Neural cell (in vitro differentiated cells): Measurements from ENCODE around the gene CXCL14. TPM values are rescaled to one million over a fixed set of nuclear protein-coding genes. Genes with fewer than 3 reads are reported as not detected.

Experiments used
- H2AFZ ChIP-seq: fragments of 200-600, 300-800 bp; sonication (generic), shearing (Covaris generic); 2 replicates; pipeline ENCODE4 v1.6.0; 2014; ENCODE audit warnings: low read depth, mild to moderate bottlenecking, antibody characterized with exemption, low read length, moderate library complexity
- H3F3A ChIP-seq: fragments of 200-600 bp; shearing (Covaris generic); 2 replicates; pipeline ENCODE4 v1.6.1; 2016; ENCODE audit warnings: mild to moderate bottlenecking, moderate library complexity, mixed read lengths, antibody characterized with exemption, low read length; ENCODE audit not compliant: insufficient read depth, poor library complexity, severe bottlenecking
- H3K27ac ChIP-seq: fragments of 200-600, 300-800 bp; sonication (generic), shearing (Covaris generic); 2 replicates; pipeline ENCODE4 v1.5.1; 2014; ENCODE audit warnings: mild to moderate bottlenecking, low read length, moderate library complexity
- H3K27me3 ChIP-seq: fragments of 300-800, 200-600 bp; sonication (generic), shearing (Covaris generic); 2 replicates; pipeline ENCODE4 v1.6.0; 2014; ENCODE audit warnings: mild to moderate bottlenecking, low read depth, low read length, moderate library complexity; ENCODE audit not compliant: insufficient read depth
- H3K36me3 ChIP-seq: fragments of 300-800, 200-600 bp; sonication (generic), shearing (Covaris generic); 2 replicates; pipeline ENCODE4 v1.5.1; 2014; ENCODE audit warnings: mild to moderate bottlenecking, antibody characterized with exemption, low read length, moderate library complexity; ENCODE audit not compliant: insufficient read depth
- H3K4me2 ChIP-seq: fragments of 300-800, 200-600 bp; sonication (generic), shearing (Covaris generic); 2 replicates; pipeline ENCODE4 v1.6.0; 2014; ENCODE audit warnings: mild to moderate bottlenecking, low read length
- H3K4me3 ChIP-seq: fragments of 300-800, 200-600 bp; sonication (generic), shearing (Covaris generic); 2 replicates; pipeline ENCODE4 v1.5.1; 2014; ENCODE audit warnings: mild to moderate bottlenecking, low read length, moderate library complexity
- H3K79me2 ChIP-seq: fragments of 200-600 bp; shearing (Covaris generic); replicated peaks from 2 replicates; pipeline ENCODE4 v1.6.0; 2014; ENCODE audit warnings: mild to moderate bottlenecking, low read length, moderate library complexity; ENCODE audit not compliant: insufficient read depth
- H3K9ac ChIP-seq: fragments of 300-800, 200-600 bp; sonication (generic), shearing (Covaris generic); 2 replicates; pipeline ENCODE4 v1.6.1; 2016; ENCODE audit warnings: mild to moderate bottlenecking, low read length, mixed read lengths
- H3K9me2 ChIP-seq: fragments of 200-600 bp; shearing (Covaris generic); 2 replicates; pipeline ENCODE4 v1.6.1; 2016; ENCODE audit warnings: mild to moderate bottlenecking, low read length, mixed read lengths; ENCODE audit not compliant: insufficient read depth
- H3K9me3 ChIP-seq: fragments of 200-600, 300-800 bp; sonication (generic), shearing (Covaris generic); 2 replicates; pipeline ENCODE4 v1.6.1; 2016; ENCODE audit warnings: mild to moderate bottlenecking, mixed run types, low read length, moderate library complexity, mixed read lengths
- H4K20me1 ChIP-seq: fragments of 200-600 bp; shearing (Covaris generic); 2 replicates; pipeline ENCODE4 v1.6.1; 2016; ENCODE audit warnings: mild to moderate bottlenecking, mixed run types; ENCODE audit not compliant: insufficient read depth
- CTCF ChIP-seq: fragments of 450-650 bp; IDR thresholded peaks from 2 replicates; pipeline ENCODE4 v1.5.1; 2014; ENCODE audit warnings: antibody characterized with exemption, mild to moderate bottlenecking, moderate library complexity; ENCODE audit not compliant: poor library complexity, severe bottlenecking
- EP300 ChIP-seq: fragments of 450-650 bp; conservative IDR thresholded peaks from 2 replicates; pipeline ENCODE4 v1.6.1; 2014; ENCODE audit warnings: antibody characterized with exemption, mild to moderate bottlenecking, moderate library complexity; ENCODE audit not compliant: poor library complexity, severe bottlenecking
- EZH2 ChIP-seq: fragments of 200-600, 300-800 bp; shearing (Covaris generic), sonication (generic); IDR thresholded peaks from 2 replicates; pipeline ENCODE4 v1.6.1; 2014; ENCODE audit warnings: antibody characterized with exemption, low read length, borderline replicate concordance, mild to moderate bottlenecking; ENCODE audit not compliant: insufficient read depth, poor library complexity, severe bottlenecking
- MXI1 ChIP-seq: fragments of 450-650 bp; conservative IDR thresholded peaks from 2 replicates; pipeline ENCODE4 v1.6.1; 2014; ENCODE audit warnings: antibody characterized with exemption, mild to moderate bottlenecking; ENCODE audit not compliant: poor library complexity, severe bottlenecking
- POLR2AphosphoS5 ChIP-seq: IDR thresholded peaks from 2 replicates; pipeline ENCODE4 v1.6.1; 2012
- RAD21 ChIP-seq: fragments of 450-650 bp; conservative IDR thresholded peaks from 2 replicates; pipeline ENCODE4 v1.6.1; 2014; ENCODE audit warnings: antibody characterized with exemption, mild to moderate bottlenecking, moderate library complexity
- REST ChIP-seq: IDR thresholded peaks from 2 replicates; pipeline ENCODE4 v1.6.1; 2012; ENCODE audit warnings: borderline replicate concordance
- SMC3 ChIP-seq: fragments of 450-650 bp; conservative IDR thresholded peaks from 2 replicates; pipeline ENCODE4 v1.6.1; 2014; ENCODE audit warnings: antibody characterized with exemption, mild to moderate bottlenecking, moderate library complexity; ENCODE audit not compliant: poor library complexity
- TAF1 ChIP-seq: IDR thresholded peaks from 2 replicates; pipeline ENCODE4 v1.6.1; 2012; ENCODE audit warnings: low read depth
- polyA plus RNA-seq: library from polyadenylated mRNA; depleted of rRNA; stranded (reverse); fragments of >200 nt; gene quantifications from 2 replicates; pipeline ENCODE4 v1.2.3, GENCODE V29; 2014

CXCL14 gene
- polyA plus RNA-seq, 1 donor from 2014 or later, result not detected

- Histone ChIP-seq H3K9me2 (no peaks in the 10 kb centered on the region), H3K79me2 (no peaks in the 10 kb centered on the region), H4K20me1 (no peaks in the 10 kb centered on the region), H3K9me3 (no peaks in the 10 kb centered on the region), H3K4me3 (no peak overlapping the region), H3K9ac (no peak overlapping the region), H3K27me3 (peaks cover 28% of the 10 kb centered on the region), H3K27ac (no peak overlapping the region), H3K4me2 (no peak overlapping the region), H2AFZ (no peak overlapping the region), H3F3A (no peaks in the 10 kb centered on the region), H3K36me3 (no peaks in the 10 kb centered on the region)
- TF ChIP-seq RAD21, result no peak
- no peak for TF ChIP-seq SMC3
- no peak for TF ChIP-seq MXI1
- TF ChIP-seq TAF1, result no peak
- no peak for TF ChIP-seq EP300
- TF ChIP-seq EZH2, result no peak
Measured at GRCh38 chr5:135582099-135582781, 3.4 kb upstream of the CXCL14 start.

- H3K9me2 ChIP-seq, result no peaks in the 10 kb centered on the region
- peak overlapping the region; percentile 66 for H3K4me3 ChIP-seq
- no peaks in the 10 kb centered on the region for H3K9me3 ChIP-seq
- H3K36me3 ChIP-seq, result no peaks in the 10 kb centered on the region
- no peak overlapping the region for H3K9ac ChIP-seq
- no peaks in the 10 kb centered on the region for H4K20me1 ChIP-seq
- H3F3A ChIP-seq, result no peaks in the 10 kb centered on the region
- TF ChIP-seq EZH2 (no peak), MXI1 (no peak), POLR2AphosphoS5 (no peak), CTCF (no peak), RAD21 (no peak), REST (no peak), EP300 (no peak), TAF1 (no peak), SMC3 (no peak)
- no peak overlapping the region for H3K4me2 ChIP-seq
- no peak overlapping the region for H3K27ac ChIP-seq
- H3K79me2 ChIP-seq, result no peaks in the 10 kb centered on the region
- H2AFZ ChIP-seq, result no peak overlapping the region
- H3K27me3 ChIP-seq, result peaks cover 31% of the 10 kb centered on the region
Measured at GRCh38 chr5:135578305-135578684, 496 bp downstream of the CXCL14 start.
